Prostate gland (tissue), 2 donors: ENCODE data around the gene CAB39L. TPM values are rescaled to one million over a fixed set of nuclear protein-coding genes. Genes with fewer than 3 reads are reported as not detected.
A peak's percentile ranks its signal among the peaks of the same experiment; 100 is the strongest.

ENCODE experiments used
- DNase-seq: peaks from one replicate; pipeline ENCODE4 v3.0.0-alpha.2; 2019; ENCODE audit warnings: low spot score
- H3K27ac ChIP-seq, 2 donors: fragments of 200-600 bp; sonication (generic); 2 replicates each; pipeline ENCODE4 v1.5.1; 2017 to 2019
- H3K27me3 ChIP-seq: fragments of 200-600 bp; sonication (generic); replicated peaks from 2 replicates; pipeline ENCODE4 v1.5.1; 2019; ENCODE audit not compliant: insufficient read depth
- H3K36me3 ChIP-seq, 2 donors: fragments of 200-600 bp; sonication (generic); 1 replicate in 1 of 2; 2 replicates in 1 of 2; pipeline versions ENCODE4 v1.5.1 to v1.8.1; 2017 to 2019
- H3K4me1 ChIP-seq: fragments of 200-600 bp; sonication (generic); replicated peaks from 2 replicates; pipeline ENCODE4 v1.5.1; 2019
- H3K4me3 ChIP-seq, 2 donors: fragments of 200-600 bp; sonication (generic); 2 replicates each; pipeline ENCODE4 v1.5.1; 2017 to 2019
- H3K9me3 ChIP-seq: fragments of 200-600 bp; sonication (generic); 2 replicates; pipeline ENCODE4 v1.5.1; 2017
- CTCF ChIP-seq, 4 experiments: fragments of 200-600 bp in 2 of 4; fragments of 450-650 bp in 2 of 4; sonication (generic) in 2 of 4; IDR thresholded peaks; 1 replicate in 3 of 4; 2 replicates in 1 of 4; pipeline ENCODE4 v1.5.1; 2016 to 2019; ENCODE audit warnings: antibody characterized with exemption in 4 of 4, mild to moderate bottlenecking in 2 of 4, moderate library complexity in 2 of 4
- POLR2A ChIP-seq: fragments of 450-650 bp; IDR thresholded peaks from one replicate; pipeline ENCODE4 v1.6.1; 2016; ENCODE audit warnings: antibody characterized with exemption, mild to moderate bottlenecking
- POLR2AphosphoS5 ChIP-seq: sonication (generic); formaldehyde crosslinking; IDR thresholded peaks from one replicate; pipeline ENCODE4 v1.6.1; 2017; ENCODE audit warnings: antibody characterized with exemption
- WGBS: methylation state at CpG from one replicate; pipeline ENCODE4 v1.1.5; 2018; 5-methylcytosine and 5-hydroxymethylcytosine counted together
- intact Hi-C: fragments of 100-400 bp; cut with DNase I; formaldehyde crosslinking; loops from one replicate; pipeline ENCODE4 v1.14.2; 2022
- total RNA-seq, 2 donors: library from RNA; depleted of rRNA; stranded (reverse); fragments of >200 nt; gene quantifications; one replicate each; pipeline ENCODE4 v1.1.0, GENCODE V29; 2016

The CAB39L gene
- total RNA-seq, 2 donors from 2014 or later: 43.9 to 96.5 TPM

DNA sequence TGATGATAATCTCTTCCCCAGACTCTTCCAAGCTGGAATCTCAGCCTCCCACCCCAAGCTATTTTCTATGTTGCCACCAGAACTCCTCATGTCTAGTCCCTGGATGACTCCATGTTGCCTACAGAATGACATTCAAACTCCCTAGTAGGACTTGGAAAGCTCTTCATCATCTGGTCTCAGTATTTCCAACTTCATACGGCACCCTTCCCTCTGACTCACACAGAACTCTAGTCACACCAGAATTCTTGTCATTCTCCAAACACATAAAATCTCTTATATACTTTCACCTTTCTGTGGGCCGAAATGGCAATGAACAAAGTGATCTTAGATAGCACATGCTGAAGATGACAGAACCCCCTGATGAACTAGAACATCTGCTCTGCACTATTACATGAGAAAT, 86.2 kb downstream of the CAB39L start:
- TF ChIP-seq CTCF (IDR thresholded peaks at IDR 0.05) (no peak), POLR2AphosphoS5 (no peak), POLR2A (no peak)
- no peaks in the 10 kb centered on the region for H3K27me3 ChIP-seq
- intact Hi-C loops: no loop called here
- no peaks in the 10 kb centered on the region for H3K36me3 ChIP-seq
- no peak overlapping the region for H3K27ac ChIP-seq
- H3K4me1 ChIP-seq: no peaks in the 10 kb centered on the region
- no peak for DNase-seq
- no peaks in the 10 kb centered on the region for H3K9me3 ChIP-seq
- 60% methylated on average over 2 of the region's 2 CpGs for WGBS
- no peak overlapping the region for H3K4me3 ChIP-seq

DNA sequence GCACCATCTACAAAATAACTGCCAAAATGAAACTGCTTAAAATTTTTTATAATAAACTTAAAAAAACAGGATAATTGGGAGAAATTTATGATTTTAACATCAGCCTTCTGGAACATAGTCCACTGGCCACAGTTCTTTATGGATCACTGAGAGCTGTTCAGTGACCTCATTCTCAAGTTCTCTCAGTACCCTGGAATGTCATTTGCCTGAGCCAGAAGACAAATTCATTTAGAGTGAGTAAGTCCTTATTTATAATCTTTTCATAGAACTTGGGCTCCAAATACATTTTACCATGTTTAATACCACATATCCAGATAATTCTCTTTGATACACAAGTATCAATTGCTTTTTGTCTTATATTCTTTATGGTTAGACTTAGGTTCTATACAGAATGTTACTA, 87.6 kb downstream of the CAB39L start:
- intact Hi-C loops: no loop called here
- peak overlapping the region in 1 of 2 donors; percentile 2 for H3K27ac ChIP-seq

DNA sequence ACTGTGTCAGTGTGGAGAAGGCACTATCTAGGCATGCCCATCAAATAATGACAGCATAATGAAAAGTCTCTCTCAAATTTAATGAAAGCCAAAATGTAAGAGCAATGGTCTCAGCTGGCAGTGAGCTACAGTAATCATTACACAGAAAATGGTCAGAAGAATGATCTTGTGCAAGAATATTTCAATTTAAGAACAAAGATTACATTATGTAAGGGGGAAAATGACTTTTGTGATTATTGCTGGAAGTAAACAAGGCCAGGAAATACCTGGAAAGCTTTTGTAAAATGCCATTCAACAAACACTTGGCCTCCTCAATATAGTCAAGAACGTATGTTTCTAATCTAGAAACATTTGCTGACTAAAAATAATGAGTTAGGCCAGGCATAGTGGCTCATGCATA, 89.1 kb downstream of the CAB39L start:
- H3K4me3 ChIP-seq: no peak overlapping the region
- H3K4me1 ChIP-seq: no peaks in the 10 kb centered on the region
- H3K36me3 ChIP-seq: no peaks in the 10 kb centered on the region
- WGBS: 95% methylated on average over 1 of the region's 1 CpG
- no peaks in the 10 kb centered on the region for H3K27me3 ChIP-seq
- intact Hi-C loops: no loop called here
- no peak overlapping the region for H3K27ac ChIP-seq
- TF ChIP-seq POLR2AphosphoS5 (no peak), POLR2A (no peak), CTCF (IDR thresholded peaks at IDR 0.05) (no peak)
- DNase-seq: no peak
- no peaks in the 10 kb centered on the region for H3K9me3 ChIP-seq

More for the DNA sequence above, 87.6 kb downstream of the CAB39L start:
- no peaks in the 10 kb centered on the region for H3K9me3 ChIP-seq
- no peak overlapping the region for H3K4me3 ChIP-seq
- no peaks in the 10 kb centered on the region for H3K27me3 ChIP-seq
- no peaks in the 10 kb centered on the region for H3K4me1 ChIP-seq
- DNase-seq: no peak
- peak; percentile 11 for TF ChIP-seq POLR2AphosphoS5
- no peak for TF ChIP-seq CTCF (IDR thresholded peaks at IDR 0.05)
- no peaks in the 10 kb centered on the region for H3K36me3 ChIP-seq

GRCh38 chr13:49353908-49354307, 90.0 kb downstream of the CAB39L start:
- no peak for DNase-seq
- Histone ChIP-seq H3K36me3 (no peaks in the 10 kb centered on the region), H3K4me3 (no peak overlapping the region), H3K27me3 (no peaks in the 10 kb centered on the region), H3K27ac (no peak overlapping the region), H3K9me3 (no peaks in the 10 kb centered on the region), H3K4me1 (no peaks in the 10 kb centered on the region)
- TF ChIP-seq POLR2AphosphoS5 (no peak), POLR2A (no peak), CTCF (IDR thresholded peaks at IDR 0.05) (no peak)
- 85% methylated on average over 3 of the region's 3 CpGs for WGBS
- intact Hi-C loops: no loop called here

DNA sequence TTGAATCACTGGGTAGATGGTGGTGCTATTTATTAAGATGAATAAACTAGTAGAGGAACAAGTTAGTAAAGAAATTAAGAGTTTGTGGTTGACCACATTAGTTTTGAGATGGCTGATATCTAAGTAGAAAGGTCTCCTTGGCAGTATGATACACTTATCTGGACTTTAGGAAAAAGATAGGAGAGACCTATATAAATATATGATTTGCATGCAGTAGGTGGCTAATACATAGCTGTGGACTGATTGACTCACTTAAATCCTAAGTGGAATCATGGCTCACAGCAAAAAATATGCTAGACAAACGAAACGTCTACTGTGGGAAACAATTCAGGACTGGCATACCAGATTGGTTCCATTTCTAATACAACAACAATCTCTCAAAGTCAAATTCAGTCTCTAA, 92.0 kb downstream of the CAB39L start:
- intact Hi-C loops: no loop called here
- Histone ChIP-seq H3K36me3 (no peaks in the 10 kb centered on the region), H3K9me3 (no peaks in the 10 kb centered on the region), H3K27ac (no peak overlapping the region), H3K27me3 (no peaks in the 10 kb centered on the region), H3K4me1 (no peaks in the 10 kb centered on the region), H3K4me3 (no peak overlapping the region)
- TF ChIP-seq POLR2AphosphoS5 (no peak), CTCF (IDR thresholded peaks at IDR 0.05) (no peak), POLR2A (no peak)
- 90% methylated on average over 2 of the region's 2 CpGs for WGBS
- DNase-seq: no peak
